ENCODE data around the gene ASPG.

ASPG gene

DNA sequence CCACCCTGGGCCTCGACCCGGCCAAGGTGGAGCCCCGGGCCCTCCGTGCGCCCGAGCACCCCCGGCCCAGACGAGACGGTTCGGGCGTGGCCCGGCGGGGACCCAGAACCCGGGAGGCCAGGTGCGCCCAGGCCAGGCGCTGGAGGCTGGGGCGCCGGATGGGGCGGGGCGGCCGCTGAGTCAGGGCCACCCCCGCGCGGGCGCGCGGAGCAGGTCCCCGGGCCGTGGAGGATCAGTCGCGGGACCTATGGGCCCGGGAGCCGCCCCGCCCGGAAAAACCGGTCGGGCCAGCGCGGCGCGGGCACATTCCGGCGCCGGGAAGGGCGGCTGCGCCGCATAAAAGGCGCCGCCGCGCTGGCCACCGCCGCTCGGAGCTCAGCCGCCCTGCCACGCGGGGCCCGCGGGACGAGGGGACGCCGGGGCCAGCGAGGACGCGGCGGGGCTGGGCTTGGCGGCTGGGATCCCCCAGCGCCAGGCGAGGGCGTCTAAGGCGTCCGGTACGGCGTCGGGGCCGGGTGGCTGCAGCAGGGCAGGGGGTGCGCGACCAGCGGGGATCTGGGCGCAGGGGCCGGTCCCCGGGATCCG is 31.3 kb downstream of the ASPG start:
- no peak for DNase-seq (ENCODE audit: low spot score)

DNA sequence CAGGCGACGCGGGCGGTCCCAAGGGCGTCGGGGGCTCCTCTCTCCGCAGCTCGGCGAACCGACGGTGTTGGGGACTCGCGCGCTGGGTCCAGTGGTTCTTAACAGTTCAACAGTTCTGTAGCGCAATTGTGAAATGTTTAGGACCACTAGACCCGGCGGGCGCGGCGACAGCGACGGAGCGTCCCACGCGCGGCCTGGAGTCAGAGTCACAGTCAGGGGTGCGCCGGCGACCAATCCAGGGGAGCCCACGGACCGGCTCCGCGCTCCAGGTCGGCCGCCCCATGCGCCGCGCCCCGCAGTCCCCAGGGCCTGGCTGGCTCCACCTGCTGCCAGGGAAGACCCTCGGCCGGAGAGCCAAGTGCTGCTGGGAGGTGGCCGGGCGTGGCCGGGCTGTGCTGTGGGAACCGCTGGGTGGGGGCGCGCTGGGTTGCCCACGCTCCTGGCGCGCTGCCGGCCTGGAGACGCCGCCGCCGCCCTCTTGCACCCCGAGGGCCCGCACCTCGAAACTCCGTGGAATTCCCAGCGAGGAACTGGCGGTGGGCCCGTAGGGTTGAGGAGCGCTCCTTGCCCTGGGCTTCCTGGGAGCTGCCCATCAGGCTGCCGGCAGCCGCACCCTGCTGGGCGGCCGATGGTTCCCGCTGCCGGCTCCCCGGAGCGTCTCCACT is 32.0 kb downstream of the ASPG start:
- DNase-seq (ENCODE audit: low spot score), result no peak

GRCh38 chr14:104118006-104118844 is 32.7 kb downstream of the ASPG start:
- no peak for DNase-seq (ENCODE audit: low spot score)

DNA sequence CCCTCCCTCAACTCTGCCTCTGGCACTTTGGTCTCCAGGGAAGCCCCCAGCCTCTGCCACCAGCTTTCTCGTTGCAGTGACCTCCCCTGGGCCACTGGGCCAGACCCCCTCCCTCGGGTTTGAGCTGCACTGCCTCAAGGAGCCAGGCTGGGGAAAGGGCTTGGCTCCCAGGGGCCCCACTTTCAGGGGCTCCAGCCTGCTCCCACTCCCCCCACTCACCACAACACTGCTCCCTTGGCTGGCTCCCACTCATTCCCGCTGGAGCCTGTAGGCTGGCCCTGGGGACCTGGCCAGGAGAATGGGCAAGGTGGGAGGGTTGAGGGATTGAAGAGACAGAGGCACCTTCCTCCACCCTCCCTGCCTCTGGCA is 33.6 kb downstream of the ASPG start:
- no peak for DNase-seq (ENCODE audit: low spot score)

DNA sequence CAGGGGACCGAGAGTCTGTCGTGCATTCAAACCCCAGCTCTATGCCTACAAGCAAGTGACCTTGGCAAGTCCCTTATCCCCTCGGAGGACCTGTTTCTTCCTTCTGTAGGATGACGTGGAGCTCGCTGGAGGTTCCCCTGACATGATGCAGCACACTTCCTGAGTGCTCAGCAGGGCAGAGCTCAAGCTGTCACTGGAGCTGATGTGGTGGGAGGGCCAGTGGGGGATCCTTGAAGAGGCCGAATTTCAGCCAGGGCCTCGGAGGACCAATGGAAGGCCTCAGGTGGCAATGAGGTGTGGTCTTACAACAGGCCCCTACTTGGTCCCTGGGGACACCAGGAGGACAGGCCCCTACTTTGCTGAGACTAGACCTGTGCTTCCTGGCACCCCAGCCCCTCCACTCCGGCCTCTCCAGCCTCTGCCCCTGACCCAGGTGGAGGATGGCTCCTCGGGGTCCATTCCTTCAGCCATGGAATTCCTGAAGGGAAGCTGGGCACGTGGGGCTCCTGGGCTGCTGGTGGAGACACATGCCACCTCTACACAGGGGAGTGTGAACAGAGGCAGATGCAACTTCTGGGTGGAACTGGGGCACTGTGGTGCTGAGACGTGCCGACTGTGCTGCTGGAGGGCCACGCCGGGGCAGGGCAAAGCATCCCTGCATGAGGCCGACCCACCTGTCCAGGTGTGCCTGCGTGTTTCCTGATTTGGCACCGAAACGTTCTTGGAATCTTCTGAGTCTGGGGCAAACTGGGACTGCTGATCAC is 34.2 kb downstream of the ASPG start:
- no peak for DNase-seq (ENCODE audit: low spot score)

DNA sequence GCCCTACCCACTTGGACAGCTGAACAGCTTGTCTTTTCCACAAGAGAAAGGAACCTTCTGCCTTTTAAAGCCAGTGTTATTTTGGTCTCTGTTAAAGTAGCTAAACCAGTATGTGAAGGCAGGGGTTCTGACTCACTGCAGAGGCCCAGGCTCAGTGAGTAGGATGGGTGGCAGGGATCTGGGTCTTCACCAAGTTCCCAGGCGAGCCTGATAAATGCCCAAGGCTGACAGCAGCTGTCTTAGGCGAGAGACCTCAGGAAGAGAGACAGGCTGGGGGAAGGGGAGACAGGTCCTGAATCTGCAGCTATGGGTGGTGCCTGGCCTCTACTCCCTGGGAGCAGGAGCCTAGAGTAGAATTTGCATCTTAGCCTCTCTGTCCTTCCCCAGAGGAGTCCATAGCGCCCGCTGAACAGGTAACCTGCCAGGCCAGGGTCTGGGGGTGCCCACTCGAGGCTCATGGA is 34.8 kb downstream of the ASPG start:
- no peak for DNase-seq (ENCODE audit: low spot score)

DNA sequence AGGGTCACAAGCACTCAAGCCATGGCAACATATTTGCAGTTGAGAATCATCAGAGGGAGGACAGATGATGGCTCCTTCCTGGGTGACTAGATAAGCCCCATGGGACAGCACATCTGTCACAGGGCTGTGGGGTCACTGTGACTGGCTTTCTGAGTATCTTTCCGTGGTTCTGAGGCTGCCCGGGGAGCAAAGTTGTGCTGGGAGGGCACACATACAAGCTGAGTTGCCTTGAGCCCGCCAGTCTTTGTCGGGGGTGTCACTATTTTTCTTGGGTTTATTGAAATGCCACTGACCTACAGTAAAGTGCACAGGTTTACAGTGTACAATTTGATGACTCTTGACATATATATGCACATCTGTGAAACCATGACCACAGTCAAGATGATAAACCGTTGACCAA is 35.6 kb downstream of the ASPG start:
- no peak for DNase-seq (ENCODE audit: low spot score)

DNA sequence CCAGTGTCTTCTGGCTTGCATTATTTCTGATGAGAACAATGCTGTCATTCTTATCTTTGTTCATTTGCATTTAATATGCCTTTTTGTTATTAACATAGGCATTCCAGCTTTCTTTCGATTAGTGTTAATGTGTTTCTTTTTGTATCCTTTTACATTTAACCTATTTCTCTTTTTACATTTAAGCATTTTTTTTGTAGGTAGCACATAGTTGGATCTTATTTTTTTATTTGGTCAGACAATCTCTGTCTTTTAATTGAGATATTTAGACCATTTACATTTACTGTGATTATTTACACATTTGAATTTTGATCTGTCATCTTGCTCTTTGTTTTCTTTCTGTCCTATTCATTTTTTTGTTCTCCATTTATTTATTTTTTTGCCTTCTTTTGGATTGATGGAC is 38.4 kb downstream of the ASPG start:
- no peak for DNase-seq (ENCODE audit: low spot score)

GRCh38 chr14:104125011-104125410 is 39.5 kb downstream of the ASPG start:
- DNase-seq (ENCODE audit: low spot score), result no peak

DNA sequence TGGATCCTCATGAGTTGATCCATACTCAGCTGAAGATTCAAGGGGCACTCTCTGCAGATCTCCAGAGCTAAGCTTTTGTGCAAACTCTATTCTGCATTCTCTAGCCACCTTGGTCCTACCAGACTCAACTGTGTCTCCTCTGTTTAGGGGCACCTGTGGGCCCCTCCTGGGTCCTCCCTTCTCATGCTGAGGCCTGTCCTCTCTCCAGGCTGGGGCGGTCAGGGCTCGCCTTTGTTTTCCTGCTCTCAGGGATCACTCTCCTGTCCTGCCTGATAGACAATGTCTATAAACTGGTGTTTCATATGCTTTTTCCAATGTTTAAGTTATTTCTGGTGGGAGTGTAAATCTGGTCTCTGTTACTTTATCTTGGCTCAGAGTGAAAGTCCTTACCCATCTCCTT is 41.3 kb downstream of the ASPG start:
- no peak for DNase-seq (ENCODE audit: low spot score)

- no peak for DNase-seq (ENCODE audit: low spot score)
These were observed 43.5 kb downstream of the ASPG start for GRCh38 chr14:104128981-104129380.

DNA sequence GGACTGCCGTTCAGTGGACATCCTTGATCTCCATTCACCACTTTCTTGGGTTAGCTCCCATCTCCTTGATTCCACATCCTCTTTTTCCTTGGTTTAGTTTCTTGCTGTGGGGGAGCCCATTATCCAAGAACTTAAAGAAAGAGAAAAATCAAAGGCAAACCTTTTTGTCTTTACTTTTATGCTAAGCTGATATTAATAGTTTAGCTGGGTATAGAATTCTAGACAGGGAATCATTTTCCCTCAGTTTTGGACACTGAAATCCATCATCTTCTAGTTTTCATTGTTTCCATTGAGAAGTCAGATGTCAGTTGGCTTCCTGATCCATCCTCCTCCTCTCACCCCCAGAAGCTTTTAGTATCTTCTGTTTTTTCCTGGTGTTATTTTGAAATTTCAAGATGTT is 44.1 kb downstream of the ASPG start:
- no peak for DNase-seq (ENCODE audit: low spot score)

DNA sequence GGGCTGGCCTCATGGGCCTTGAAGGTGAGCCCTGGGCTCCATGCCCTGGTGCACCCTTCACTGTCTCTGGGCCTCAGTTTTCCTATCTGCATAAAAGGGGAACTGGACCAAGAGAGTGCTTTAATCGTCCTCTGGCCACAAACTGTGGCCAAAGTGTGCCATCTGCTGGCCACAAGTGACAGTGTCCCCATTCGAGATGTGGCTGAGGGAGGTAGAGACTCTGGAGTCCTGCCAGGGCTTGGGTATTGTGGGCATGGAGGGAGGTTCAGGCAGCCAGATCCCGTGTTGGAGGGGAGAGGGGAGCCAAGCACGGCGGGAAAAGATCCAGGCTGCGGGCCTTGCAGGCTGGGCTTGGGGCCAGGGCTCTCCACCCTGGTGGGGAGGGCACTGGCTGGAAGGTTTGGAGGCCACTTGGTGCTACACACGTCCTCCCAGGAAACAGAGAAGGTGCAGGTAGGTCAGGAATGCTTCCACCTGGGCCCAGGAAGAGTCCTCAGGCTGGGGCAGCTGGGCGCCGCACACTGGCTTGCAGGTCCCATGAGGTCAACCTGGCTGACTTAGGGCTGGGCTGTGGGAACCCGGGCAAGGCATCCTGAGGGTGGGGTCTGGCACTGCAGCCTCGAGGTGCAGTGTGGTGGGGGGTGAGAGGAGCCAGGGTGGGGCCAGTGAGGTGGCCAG is 45.6 kb downstream of the ASPG start:
- peak; percentile 37 for DNase-seq (ENCODE audit: low spot score)

DNA sequence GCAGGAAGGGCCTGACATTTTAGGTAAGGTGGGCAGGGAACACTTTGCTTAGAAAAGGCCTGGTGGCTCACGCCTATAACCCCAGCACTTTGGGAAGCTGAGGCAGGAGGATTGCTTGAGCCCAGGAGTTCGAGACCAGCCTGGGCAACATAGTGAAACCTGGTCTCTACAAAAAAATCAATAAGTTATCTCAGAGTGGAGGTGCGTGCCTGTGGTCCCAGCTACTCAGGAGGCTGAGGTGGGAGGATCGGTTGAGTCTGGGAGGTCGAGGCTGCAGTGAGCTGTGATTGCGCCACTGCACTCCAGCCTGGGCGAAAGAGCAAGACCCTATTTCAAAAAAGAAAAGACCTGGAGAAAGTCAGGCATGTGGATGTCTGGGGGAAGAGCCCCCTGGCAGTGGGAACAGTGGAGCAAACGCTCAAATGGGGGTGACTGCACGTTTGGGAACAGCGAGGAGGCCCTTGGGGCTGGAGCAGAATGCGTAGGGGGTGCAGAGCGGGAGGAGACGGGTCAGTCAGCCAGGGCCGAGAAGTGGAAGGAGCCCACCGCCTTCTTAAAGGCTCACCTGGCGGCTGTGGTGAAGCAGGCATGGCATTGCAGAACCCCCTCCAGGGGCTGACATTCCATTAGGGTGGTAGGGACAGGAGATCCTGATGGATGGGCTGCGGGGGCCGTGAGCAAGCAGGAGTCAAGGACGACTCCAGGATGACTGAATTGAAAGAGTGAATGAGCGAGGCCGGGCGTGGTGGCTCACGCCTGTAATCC is 46.6 kb downstream of the ASPG start:
- DNase-seq (ENCODE audit: low spot score), result no peak

GRCh38 chr14:104132981-104133380 is 47.5 kb downstream of the ASPG start:
- no peak for DNase-seq (ENCODE audit: low spot score)

DNA sequence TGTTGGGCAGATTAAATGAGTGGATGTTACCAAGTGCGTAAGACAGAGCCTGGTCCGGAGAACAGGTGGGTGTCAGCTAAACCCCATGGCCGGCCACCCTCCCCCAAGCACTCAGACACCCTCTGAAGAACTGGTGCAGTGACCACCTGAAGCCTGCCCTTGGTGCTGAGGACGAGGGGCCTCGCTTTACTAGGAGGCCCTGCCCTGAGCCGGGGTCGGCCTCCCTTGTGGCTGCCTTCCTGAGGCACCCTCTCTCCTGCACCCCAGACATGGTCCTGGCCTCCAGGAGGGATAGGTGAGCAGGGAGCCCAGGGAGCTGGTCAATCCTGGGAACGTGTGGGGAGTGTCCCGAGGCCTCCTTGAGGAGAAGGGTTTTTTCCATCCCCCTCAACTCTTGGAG is 48.0 kb downstream of the ASPG start:
- DNase-seq (ENCODE audit: low spot score), result no peak

DNA sequence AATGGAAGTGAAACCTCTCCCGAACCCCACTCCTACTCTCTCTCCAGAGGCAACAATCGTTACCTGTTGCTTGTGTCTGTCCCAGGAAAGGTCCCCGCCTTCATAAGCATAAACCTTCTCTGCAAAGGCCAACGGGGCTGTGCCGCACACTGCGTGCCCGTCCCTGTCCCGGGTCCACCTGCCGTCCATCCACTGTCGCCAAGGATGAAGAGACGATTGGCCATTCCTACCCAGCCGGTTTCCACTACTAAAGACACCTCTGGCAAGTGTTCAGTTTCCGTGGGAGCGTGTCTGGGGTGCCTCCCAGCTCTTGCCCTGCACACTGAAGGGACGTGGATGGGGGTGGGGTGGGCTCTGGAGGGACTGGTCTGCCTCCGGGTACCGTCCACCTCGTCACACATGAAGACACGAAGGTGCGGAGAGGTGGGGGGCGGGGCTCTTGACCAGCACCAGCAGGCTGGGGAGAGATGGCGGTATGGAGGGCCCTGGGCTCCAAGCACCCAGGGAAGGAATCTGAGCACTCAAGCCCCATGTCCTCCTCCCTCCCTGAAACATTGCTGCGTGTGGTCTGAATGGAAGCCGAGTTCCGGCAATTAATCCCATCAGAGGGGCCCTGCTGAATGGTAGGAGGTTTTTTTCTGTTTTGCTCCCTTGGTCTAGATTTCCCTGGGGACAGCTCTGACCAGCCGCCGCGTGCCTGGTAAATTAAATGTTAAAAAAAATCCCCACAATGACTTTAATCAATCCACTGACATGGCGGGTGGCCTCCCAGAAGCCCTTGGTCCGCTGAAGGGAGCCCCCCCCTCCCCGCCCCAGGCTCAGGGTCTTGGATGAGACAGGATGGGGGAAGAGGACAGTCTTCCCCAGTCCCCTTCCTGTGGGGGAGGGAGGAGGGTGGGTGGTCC is 48.8 kb downstream of the ASPG start:
- no peak for DNase-seq (ENCODE audit: low spot score)

GRCh38 chr14:104135121-104135903 is 49.8 kb downstream of the ASPG start:
- DNase-seq (ENCODE audit: low spot score), result no peak

DNA sequence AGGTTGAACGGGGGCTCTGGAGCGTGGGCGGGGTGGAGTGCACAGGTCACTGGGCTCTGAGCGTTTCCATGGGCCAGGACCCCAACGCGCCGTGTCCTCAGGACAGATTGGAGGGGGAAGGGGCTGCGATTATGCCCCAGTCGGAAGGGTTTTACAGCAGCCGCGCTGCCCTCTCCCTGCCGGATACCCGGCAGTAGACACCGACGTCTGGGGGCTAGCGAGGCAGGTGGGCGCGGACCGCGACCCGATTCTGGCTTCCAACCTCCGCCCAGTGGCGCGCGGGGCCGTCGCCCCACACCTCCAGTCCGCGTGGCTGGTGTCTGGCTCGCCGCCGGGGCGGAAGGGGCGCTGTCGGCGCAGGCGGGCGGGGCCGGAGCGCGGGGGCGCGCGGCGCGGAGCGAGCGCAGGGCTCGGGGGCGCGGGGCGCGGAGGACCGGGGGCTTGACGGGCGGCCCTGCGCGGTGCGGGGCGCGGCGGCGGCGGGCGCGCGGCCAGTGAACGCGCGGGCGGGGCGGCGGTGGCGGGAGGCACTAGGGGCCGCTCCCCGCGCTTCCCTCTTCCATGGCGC is 50.5 kb downstream of the ASPG start:
- DNase-seq (ENCODE audit: low spot score), result no peak
